Eye (tissue), 1 donor: ENCODE data around the gene ZNF324.
"Not testable (repeated sequence)": the region's sequence is repeated elsewhere in the genome, so short reads cannot be mapped to it uniquely, and the experiment has no call there.

Experiments
- DNase-seq: peaks from one replicate; pipeline ENCODE4 v3.0.0-alpha.2; 2015

ZNF324 gene

DNA sequence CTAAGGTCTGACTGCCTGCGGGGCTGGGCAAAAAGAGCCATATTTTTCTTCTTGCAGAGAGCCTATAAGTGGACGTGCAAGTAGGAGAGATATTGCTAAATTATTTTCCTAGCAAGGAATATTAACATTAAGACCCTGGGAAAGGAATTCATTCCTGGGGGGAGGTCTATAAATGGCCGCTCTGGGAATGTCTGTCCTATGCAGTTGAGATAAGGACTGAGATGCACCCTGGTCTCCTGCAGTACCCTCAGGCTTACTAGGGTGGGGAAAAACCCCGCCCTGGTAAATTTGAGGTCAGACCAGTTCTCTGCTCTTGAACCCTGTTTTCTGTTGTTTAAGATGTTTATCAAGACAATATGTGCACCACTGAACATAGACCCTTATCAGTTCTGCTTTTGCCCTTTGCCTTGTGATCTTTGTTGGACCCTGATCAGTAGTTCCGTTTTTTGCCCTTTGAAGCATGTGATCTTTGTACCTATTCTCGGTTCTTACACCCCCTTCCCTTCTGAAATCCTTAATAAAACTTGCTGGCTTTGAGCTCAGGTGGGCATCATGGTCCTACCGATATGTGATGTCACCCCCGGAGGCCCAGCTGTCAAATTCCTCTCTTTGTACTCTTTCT, 40.8 kb downstream of the ZNF324 start:
- DNase-seq: not testable (repeated sequence)

DNA sequence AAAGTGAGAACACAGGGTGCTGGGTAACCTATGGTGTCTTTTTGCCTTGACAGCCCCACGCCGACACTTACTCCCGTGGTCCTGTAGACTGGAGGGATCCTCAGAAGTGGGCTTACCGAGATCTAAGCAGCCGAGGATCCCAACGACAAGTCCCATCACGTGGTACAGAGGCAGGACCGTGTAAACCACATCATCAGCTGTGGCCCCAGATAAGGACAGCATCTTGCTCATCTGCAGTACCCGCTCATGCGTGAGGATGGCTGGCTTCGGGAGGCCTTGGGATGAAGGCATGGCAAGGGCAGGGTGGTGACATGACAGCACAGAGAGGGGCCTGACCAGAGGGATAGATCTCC, 42.8 kb downstream of the ZNF324 start:
- DNase-seq: no peak

DNA sequence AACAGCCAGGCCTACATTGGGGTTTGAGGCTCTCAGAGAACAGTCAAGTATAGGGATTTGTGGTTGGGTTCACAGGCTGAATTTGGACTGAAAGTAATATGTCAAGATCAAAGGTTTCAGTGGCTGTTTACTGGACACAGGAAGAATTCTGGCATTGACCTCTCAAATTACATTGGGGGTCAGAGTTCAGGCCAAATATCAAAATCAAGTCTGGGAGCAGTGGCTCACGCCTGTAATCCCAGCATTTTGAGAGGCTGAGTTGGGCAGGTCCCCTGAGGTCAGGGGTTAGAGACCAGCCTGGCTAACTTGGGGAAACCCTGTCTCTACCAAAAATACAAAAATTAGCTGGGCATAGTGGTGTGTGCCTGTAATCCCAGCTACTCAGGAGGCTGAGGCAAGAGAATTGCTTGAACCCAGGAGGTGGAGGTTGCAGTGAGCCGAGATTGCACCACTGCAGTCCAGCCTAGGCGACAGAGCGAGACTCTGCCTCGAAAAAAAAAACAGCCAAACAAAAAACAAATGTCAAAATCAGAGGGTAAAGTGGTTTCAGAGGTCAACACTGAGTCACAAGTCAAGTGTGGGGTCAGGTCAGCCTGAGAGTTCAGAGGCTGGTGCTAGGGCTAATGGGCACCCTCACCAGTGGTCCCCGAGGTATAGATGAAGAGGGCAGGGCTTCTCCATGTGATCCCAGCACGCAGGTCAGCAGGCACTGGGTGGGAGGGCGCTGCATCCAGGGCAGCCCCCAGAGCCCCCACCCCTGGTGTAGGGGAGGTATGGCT, 43.4 kb downstream of the ZNF324 start:
- DNase-seq: no peak

DNA sequence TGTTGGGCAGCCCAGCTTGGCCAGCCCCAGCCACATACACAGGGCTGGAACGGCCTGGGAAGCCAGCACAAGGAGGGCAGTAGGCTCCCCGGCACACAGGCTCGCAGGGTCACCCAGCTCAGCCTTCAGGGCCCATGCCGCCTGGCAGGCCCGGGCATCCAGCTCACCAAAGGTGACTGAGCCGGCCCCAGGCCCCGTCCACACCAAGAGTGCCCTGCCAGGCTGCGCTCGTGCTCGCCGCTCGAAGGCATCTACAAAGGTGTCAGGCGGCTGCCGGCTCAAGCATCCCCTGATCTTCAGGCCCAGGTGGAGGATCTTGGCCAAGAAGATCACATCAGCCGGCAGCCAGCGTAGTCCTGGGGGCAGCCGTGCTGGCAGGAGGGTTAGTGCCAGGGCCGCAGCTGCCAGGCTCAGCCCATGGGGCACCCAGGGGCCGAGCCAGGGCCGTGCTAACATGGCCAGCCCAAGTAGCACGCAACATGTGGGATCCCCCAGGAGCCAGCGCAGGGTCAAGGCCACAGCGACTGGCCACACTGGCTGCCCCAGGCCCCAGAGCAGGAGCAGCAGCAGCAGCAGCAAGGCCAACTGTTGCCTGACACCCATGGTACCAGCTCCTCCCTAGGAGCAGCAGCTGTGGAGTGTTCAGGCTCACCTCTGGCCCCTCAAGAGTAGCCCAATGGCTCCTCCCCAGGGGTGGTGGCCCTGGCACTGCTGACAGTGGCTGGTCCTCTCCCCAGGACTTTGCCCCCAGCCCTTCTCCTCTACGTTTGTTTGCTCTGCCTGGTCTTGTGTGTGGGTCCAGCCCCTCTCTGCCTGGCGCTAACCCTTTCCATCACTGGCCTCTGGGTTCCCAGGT, 44.7 kb downstream of the ZNF324 start, which contains the start of gene SLC27A5:
Gene SLC27A5 (minus strand): TSS at position 640 of the 856 bp plus-strand sequence. CDS start 37 bp downstream, at position 603.
- no peak for DNase-seq

DNA sequence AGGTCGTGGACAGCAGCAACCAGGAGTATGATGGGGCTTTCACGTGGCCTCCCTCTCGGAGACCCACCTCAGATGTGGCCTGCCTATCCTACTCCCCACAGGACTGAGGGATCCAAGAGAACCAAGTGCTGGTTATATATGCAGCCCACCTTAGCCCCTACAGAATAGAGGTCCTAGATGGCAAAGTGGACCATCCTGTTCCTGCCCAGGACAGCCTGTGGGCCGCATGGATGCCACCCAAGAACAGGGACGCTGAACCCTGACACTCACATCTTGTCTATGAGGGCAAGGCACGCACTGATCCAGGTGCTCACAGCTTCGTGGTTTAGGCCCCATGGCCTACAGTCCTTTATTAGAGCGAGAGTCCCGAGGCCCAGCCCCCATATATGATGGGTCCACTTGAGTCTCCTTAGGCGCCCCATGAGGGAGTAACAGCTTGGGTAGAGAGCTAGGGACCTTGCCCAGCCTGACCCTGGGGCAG, 46.4 kb downstream of the ZNF324 start:
- DNase-seq: no peak

DNA sequence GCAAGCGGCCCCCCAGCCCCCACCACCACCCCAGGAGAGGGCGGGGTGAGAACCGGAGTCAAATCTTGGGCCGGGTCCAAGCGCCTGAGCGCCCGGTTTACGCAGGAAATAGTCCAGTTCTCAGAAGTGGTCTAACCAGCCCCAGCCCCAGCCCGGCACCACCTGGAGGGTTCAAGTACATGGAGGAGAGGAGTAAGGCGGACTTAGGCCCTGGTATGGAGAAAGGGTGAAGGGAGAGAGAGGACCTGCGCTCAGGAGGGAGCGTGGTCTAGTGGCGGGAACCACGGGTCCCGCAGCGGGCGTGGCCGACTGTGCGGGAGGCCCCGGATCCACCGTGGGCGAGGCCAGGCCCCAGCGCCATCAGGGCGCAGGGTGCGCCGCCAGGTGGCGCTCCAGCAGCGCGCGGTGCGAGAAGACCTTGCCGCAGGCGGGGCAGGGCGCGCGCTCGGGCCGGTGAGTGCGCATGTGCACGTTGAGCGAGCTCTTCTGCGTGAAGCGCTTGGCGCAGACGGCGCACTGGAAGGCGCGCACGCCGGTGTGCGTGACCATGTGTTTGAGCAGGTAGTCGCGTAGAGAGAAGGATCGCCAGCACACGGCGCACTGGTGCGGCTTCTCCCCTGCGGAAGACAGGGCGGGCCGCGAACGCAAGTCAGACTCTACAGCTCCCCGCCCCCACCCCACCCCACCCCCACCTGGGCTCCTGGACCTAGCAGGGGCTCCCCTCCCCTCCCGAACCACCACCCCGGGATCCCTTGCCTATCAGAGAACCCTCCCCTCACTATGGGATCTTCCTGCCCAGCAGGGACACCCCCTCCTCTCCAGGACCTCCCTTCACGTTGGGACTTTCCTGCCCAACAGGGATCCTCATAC, 47.0 kb downstream of the ZNF324 start:
- DNase-seq: peak; percentile 96

DNA sequence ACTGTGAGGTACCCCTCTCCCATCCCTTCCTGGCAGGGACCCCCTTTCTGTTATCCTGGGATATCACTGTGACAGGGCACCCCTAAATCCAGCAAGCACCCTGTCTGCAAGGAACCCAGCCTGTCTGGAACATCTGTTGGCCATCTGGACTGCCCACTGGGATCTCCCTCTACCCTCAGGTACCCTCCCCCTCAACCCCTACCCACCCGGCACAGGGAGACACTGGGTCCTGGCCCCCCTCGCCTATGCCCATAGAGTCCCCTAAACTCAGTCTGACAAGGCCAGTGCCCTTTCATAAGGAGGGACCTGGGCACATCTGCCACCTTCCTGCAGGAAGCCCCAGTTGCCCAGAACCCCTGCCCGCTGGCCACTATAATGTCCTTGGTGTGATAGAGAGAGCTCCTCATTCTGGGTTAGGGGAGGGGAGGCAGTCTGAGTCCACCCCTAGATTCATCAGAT, 47.7 kb downstream of the ZNF324 start:
- DNase-seq: no peak

DNA sequence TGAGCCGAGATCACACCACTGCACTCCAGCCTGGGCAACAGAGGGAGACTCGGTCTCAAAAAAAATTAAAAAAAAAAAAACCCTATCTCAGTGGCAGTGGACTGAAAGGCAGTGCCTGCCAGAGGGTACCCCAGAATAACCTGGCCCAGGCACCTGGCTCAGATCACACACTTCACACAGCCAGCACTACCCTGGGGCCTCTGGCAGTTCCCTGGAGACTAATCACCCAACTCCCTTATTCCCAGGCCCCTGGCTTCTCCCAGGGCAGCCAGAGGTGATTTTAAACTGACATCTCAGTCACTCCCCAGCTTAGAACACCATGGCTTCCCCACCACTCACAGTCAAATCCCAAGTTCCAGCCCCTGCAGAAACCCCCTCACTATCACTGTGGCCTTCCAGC, 48.4 kb downstream of the ZNF324 start:
- no peak for DNase-seq

DNA sequence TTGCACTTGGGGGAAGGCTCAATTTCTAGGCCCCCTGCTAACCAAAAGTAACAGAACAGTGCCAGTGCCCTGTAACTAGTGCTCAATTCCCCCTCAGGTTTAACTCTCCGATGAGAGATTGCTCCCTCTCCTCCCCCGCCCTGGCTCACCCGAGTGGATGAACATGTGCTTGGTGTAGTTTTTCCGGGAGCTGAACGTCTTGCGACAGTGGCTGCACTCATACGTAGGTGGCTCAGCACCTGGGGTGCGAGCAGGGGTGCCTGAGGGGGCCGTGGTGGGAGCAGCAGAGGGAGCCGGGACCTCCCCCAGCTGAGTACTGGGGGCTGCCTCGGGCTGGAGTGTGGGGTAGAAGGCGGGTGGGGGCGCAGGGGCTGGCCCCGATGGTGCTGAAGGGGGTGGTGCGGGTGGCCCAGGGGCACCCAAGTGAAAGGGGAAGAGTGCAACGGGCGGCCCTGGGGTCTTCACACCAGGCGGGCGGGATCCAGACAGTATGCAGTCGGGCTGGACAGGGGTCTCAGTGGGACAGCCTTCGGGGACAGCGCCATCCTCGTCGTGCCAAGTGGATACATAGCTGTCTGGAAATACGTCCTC, 49.5 kb downstream of the ZNF324 start:
- no peak for DNase-seq

DNA sequence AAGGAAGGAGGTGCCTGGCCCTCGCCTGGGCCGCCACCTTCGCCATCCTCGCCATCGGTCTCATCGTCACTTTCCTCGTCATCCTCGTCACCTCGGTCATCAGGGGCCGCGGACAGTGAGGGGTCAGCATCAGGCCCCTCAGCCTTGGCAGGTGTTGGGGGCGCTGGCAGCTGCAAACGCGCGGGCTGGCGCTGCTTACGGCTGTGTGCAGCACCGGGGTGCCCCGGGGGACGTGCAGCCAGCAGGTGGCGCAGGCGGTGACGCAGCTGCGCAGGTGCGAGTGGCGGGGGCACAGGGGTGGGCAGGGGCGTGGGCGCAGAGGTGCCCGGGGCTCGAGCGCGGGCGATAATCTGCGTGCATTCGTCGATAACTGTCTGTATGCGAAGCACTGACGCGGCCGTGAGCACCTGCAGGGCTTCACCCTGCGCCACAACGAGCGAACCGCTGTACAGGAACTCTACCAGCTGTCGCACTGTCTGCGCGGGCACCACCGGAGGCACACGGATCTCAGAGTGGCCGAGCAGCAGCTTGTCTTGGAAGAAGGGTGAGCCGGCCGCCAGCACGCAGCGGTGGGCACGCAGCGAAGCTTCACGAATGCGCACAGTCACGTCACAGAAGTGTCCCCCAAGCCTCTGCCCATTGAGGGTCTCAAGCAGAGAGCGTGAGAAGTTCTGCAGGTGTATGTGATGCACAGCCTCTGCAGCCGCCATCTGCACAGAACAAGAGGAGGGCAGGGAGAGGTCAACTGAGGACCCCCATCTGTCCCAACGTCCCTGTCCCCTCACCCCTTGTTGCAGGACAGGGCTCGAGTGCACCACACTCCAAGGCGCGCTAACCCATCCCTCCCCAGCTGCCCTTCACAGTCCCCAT, 50.3 kb downstream of the ZNF324 start:
- no peak for DNase-seq

DNA sequence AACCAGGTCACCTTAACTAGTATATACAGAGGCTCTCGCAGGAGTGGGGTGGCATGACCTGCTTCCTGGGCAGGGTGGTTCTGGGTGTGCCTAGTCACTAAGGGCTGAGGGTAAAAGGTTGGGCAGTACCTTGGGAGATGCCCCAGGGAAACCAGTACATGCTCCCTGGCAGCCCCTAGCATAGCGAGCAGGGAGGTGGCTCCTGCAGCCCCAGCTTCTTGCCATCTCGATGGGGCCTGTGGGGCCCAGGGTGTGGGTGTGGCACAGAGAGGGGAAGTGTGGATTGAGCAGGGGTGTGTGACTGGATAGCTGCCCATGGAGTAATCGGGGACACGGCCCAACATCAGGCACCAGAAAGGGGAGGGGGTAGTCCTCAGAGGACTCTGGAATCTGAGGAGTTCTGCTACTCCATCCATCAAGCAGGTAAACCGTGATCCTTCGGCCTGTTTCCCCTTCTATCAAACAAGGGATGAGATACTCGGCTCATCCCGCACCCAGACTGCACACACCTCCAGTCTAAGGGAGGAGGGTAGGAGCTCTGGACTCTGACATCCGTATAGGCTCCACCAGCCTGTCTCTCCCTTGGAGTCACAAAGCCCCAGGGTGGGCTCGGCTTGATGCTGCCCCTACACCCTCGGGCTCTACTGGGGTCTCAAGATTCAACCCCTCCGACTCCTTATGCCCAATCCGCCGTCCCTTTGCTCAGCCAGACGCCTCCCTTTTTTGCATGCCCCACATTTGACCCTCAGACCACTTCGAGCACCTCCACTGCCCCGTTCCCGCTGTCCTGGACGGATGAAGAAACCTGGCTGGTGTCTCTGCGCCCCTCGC, 51.6 kb downstream of the ZNF324 start:
- DNase-seq: no peak

DNA sequence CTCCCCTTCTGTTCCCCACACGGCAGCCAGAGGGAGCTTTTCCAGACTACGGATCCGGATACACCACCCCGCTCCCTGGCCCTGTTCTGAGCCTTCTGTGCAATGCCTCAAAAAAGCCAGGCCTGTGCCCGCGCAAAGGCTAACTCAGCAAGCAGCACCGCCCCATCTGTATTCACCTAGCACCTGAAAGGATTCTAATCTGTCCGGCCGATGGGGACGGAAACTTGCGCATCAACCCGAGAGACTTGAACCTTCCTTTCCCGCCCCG, 52.1 kb downstream of the ZNF324 start:
- peak; percentile 92 for DNase-seq

DNA sequence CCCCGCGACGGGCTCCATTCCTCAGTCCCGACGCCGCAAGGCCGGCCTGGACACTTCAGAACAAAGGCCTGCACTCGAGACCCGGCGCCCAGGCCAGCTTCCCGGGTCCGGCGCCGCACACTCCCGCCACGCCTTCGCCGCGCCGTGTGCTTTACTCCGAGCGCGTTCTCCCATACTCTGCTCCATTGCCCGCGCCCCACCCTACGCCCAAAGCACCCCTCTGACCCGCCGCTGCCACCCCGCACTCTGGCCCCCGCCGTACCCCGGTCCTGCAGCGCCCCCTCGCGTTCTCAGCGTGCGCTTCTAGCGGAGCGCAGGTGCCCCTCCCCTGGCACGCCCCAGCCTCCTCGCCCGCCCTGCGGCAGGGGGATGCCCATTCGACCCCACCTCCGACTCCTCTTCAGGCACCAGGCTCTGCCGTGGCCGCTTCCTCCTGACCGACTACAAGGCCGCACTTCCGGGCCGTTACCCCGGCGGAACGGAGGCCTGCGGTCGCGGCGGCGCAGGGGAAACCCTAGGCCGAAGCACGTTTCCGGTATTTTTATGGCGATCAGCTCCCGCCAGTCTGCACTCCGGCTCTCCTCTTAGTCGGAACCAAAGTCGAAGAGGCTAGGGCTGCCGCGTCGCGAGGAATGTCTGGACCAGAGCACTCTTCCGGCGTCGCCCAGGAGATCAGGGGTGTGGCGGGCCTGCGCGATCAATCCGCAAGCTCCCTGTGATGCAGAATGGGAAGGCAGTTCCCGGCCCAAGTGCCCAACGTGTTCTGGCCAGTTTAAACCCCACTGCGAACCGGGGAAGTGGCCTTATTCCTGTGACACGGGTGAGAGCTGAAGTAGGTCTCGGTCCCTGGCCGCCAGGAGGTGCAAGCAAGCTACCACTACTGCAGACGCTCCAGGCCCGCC, 52.7 kb downstream of the ZNF324 start, which contains the start of gene ZBTB45:
Gene ZBTB45 (minus strand): TSS at position 456 of the 902 bp plus-strand sequence. CDS start 2,137 bp downstream, outside the sequence.
- DNase-seq: peak; percentile 97

DNA sequence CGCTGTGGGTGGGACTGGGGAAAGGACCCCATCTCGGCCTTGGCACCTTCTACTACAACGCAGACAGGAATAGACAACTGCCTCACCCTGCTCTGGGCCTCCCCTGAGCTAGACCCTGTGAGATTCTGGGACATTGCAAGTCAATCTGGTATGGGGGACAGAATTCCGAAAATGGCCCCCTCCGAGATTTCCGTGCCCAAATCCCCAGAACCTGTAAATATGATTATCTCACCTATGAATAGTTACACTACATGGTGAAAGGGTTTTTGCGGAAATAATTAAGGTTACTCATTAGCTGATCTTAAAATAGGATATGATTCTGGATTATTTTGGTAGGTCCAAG, 53.3 kb downstream of the ZNF324 start:
- peak; percentile 35 for DNase-seq

DNA sequence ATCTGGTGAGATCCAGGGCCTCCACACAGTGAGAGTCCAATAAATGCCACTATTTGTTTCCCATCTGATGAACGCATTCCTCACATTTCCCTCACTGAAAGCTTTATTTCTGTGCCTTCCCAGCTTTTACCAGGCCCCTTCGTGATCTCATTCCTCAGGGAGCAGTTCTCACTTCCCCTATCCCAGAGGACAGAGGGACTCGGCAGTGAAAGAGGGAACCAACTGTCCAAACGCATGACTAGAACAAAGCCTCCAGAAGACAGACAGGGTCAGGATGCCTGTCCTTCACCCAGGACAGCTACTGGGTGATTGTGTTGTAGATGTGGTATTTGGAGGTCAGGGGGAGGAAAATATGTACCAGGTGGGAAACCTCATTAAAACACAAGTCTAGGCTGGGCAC, 54.8 kb downstream of the ZNF324 start:
- no peak for DNase-seq

DNA sequence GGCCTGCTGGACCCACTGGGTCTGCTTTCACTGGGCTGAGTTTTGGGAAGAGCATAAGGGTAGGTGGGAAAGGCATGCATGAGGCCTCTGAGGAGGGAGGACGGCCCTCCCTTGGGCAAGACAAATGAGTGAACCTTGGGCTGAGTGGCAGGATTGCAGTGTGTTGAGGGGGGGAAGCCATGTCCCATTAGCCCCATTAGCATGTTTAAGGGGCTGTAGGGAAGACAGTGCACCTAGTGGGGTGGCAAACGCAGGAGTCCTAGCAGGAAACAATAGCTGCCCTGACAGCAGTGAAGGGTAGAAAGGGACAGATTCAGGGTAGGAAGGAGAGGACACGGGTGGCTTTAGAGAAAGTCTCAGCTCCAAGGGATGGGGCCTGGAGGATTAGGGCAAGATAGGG, 55.8 kb downstream of the ZNF324 start:
- DNase-seq: no peak
